Measurements from ENCODE around the gene DOCK2. TPM values are rescaled to one million over a fixed set of nuclear protein-coding genes. Genes with fewer than 3 reads are reported as not detected.
"Not testable (repeated sequence)": the region's sequence is repeated elsewhere in the genome, so short reads cannot be mapped to it uniquely, and the experiment has no call there.

Gene DOCK2
- polyA plus RNA-seq, 3 donors = 57.5 to 178 (median 115) TPM

- peaks cover 66 to 83% of the 10 kb centered on the region in 2 donors for H3K36me3 Mint-ChIP-seq
- Histone ChIP-seq H3K79me2 (ENCODE audit: insufficient read depth, low read length) (peaks cover 4% of the 10 kb centered on the region), H3K9me3 (replicated peaks in 1 of 2; ENCODE audit: control insufficient read depth in 1 of 2, insufficient read depth in 1 of 2, low read length in 2 of 2) (no peaks in the 10 kb centered on the region), H3K36me3 (replicated peaks in 1 of 2; ENCODE audit: control insufficient read depth in 1 of 2, insufficient read depth in 2 of 2, low read length in 2 of 2) (peaks cover 80 to 97% of the 10 kb centered on the region in 2 donors), H4K20me1 (ENCODE audit: insufficient read depth, low read length) (peaks cover 98% of the 10 kb centered on the region), H3K4me3 (replicated peaks in 1 of 3; ENCODE audit: low read depth in 2 of 3, low read length in 3 of 3) (no peak overlapping the region), H3K27ac (ENCODE audit: low read depth in 1 of 2, low read length in 2 of 2) (peak overlapping the region in 1 of 2 donors; percentile 13), H3K27me3 (ENCODE audit: control insufficient read depth in 2 of 2, insufficient read depth in 2 of 2, low read length in 2 of 2) (no peaks in the 10 kb centered on the region), H3K9ac (ENCODE audit: insufficient read depth, low read length, poor library complexity, severe bottlenecking) (no peak overlapping the region), H2AFZ (ENCODE audit: insufficient read depth, low read depth, low read length, poor library complexity, severe bottlenecking) (no peak overlapping the region), H3K4me2 (replicated peaks; ENCODE audit: extremely low read depth, low read length, poor library complexity, severe bottlenecking) (no peak overlapping the region), H3K4me1 (ENCODE audit: control insufficient read depth in 1 of 2, insufficient read depth in 2 of 2, low read length in 2 of 2) (peaks cover 7 to 9% of the 10 kb centered on the region in 2 donors)
- no peak for TF ChIP-seq CTCF (IDR thresholded peaks at IDR 0.05)
- no peaks in the 10 kb centered on the region for H3K27me3 Mint-ChIP-seq (ENCODE audit: low read depth in 3 of 3)
- no peaks in the 10 kb centered on the region for H3K9me3 Mint-ChIP-seq
- H3K27ac Mint-ChIP-seq = peak overlapping the region in 2 of 7 donors; percentile 30 to 60
- DNase-seq = no peak
- WGBS (ENCODE audit: insufficient coverage) = no CpG with 5 or more reads among the region's 4 CpGs
- H3K4me3 Mint-ChIP-seq = no peak overlapping the region
- peaks cover 11% of the 10 kb centered on the region for H3K4me1 Mint-ChIP-seq
- intact Hi-C loops (cut with micrococcal nuclease) = no loop called here
Measured at GRCh38 chr5:169751490-169751889, 114.4 kb downstream of the DOCK2 start.

- H3K27ac ChIP-seq (ENCODE audit: low read depth in 1 of 2, low read length in 2 of 2); H3K79me2 ChIP-seq (ENCODE audit: insufficient read depth, low read length); H3K4me3 ChIP-seq (replicated peaks in 1 of 3; ENCODE audit: low read depth in 2 of 3, low read length in 3 of 3); H3K9me3 ChIP-seq (replicated peaks in 1 of 2; ENCODE audit: control insufficient read depth in 1 of 2, insufficient read depth in 1 of 2, low read length in 2 of 2); H3K4me2 ChIP-seq (replicated peaks; ENCODE audit: extremely low read depth, low read length, poor library complexity, severe bottlenecking); H3K27me3 Mint-ChIP-seq (ENCODE audit: low read depth in 3 of 3); H3K27me3 ChIP-seq (ENCODE audit: control insufficient read depth in 2 of 2, insufficient read depth in 2 of 2, low read length in 2 of 2); intact Hi-C loops (cut with micrococcal nuclease); H3K9ac ChIP-seq (ENCODE audit: insufficient read depth, low read length, poor library complexity, severe bottlenecking); DNase-seq; H3K9me3 Mint-ChIP-seq; H2AFZ ChIP-seq (ENCODE audit: insufficient read depth, low read depth, low read length, poor library complexity, severe bottlenecking); H3K4me1 ChIP-seq (ENCODE audit: control insufficient read depth in 1 of 2, insufficient read depth in 2 of 2, low read length in 2 of 2): not testable (repeated sequence)
- Mint-ChIP-seq H3K27ac (peak overlapping the region in 1 of 7 donors; percentile 65), H3K4me1 (peaks cover 11% of the 10 kb centered on the region), H3K4me3 (peak overlapping the region in 1 of 2 donors; percentile 48), H3K36me3 (peaks cover 62 to 82% of the 10 kb centered on the region in 2 donors)
- peaks cover 98% of the 10 kb centered on the region for H4K20me1 ChIP-seq (ENCODE audit: insufficient read depth, low read length)
- H3K36me3 ChIP-seq (replicated peaks in 1 of 2; ENCODE audit: control insufficient read depth in 1 of 2, insufficient read depth in 2 of 2, low read length in 2 of 2) = peaks cover 75 to 97% of the 10 kb centered on the region in 2 donors
- 100% methylated on average over 3 of the region's 10 CpGs for WGBS (ENCODE audit: insufficient coverage)
Measured at GRCh38 chr5:169752566-169752965, 115.5 kb downstream of the DOCK2 start.

Measured in CD14-positive monocyte (primary cell).